HCT116 (cell line): Measurements from ENCODE around the gene WDR45B. TPM values are rescaled to one million over a fixed set of nuclear protein-coding genes. Genes with fewer than 3 reads are reported as not detected.

Experiments used
- ATAC-seq: fragments of 200-7000 bp; cut with Tn5 transposase; 2 replicates; pipeline ENCODE4 v1.9.1; 2020; ENCODE audit warnings: mild to moderate bottlenecking, moderate library complexity
- BruUV-seq: library from RNA; stranded (reverse); fragments of 400-500 nt; replicated peaks from 2 replicates; lab custom pipeline; 2021; lab: Mats Ljungman, UMichigan
- CTCF ChIA-PET: fragments of 300-600 bp; sonication (Branson Sonifier 250); formaldehyde crosslinking; loops from one replicate; lab custom pipeline; 2021; ENCODE audit warnings: antibody characterized with exemption; lab: Charles Lee
- POLR2A ChIA-PET: fragments of 300-600, 350-600 bp; sonication (Branson Sonifier 250); formaldehyde crosslinking; loops from one replicate; lab custom pipeline; 2021; ENCODE audit warnings: antibody characterized with exemption; lab: Charles Lee
- RAD21 ChIA-PET, 2 experiments: fragments of 300-600 bp; sonication (Branson Sonifier 250); formaldehyde crosslinking; loops; one replicate each; lab custom pipeline; 2023; ENCODE audit warnings: low total read pairs in 2 of 2; ENCODE audit not compliant: uncharacterized antibody in 2 of 2, unreplicated experiment in 2 of 2, low non-redundant PET in 1 of 2; lab: Charles Lee
- DNase-seq: peaks from one replicate; pipeline ENCODE4 v3.0.0-alpha.2; 2010; ENCODE audit warnings: low read depth, low spot score
- H2AFZ ChIP-seq: fragments of 200-600 bp; shearing (Covaris generic), sonication (generic); 2 replicates; pipeline ENCODE4 v1.6.1; 2017; ENCODE audit warnings: low read depth, mixed run types, mixed read lengths, antibody characterized with exemption, low read length; ENCODE audit not compliant: poor library complexity, severe bottlenecking
- H3K27ac ChIP-seq: 2 replicates; pipeline ENCODE4 v1.5.1; 2012; ENCODE audit warnings: low read depth, low read length
- H3K27me3 ChIP-seq: fragments of 200-600 bp; sonication (generic); 2 replicates; pipeline ENCODE4 v1.6.1; 2016; ENCODE audit warnings: mixed run types, low read length, mixed read lengths; ENCODE audit not compliant: insufficient read depth
- H3K36me3 ChIP-seq, 2 experiments: fragments of 200-500 bp in 1 of 2; fragments of 200-600 bp in 1 of 2; sonication (Bioruptor generic) in 1 of 2; sonication (generic) in 1 of 2; 2 replicates each; pipeline versions ENCODE4 v1.5.1 to v1.6.1; 2014 to 2016; ENCODE audit warnings: low read length in 2 of 2, inconsistent platforms in 1 of 2, mixed read lengths in 1 of 2, mixed run types in 1 of 2; ENCODE audit not compliant: insufficient read depth in 2 of 2, control insufficient read depth in 1 of 2
- H3K4me1 ChIP-seq, 2 experiments: fragments of 200-600 bp in 1 of 2; sonication (generic) in 1 of 2; 2 replicates each; pipeline versions ENCODE4 v1.5.1 to v1.6.1; 2012 to 2017; ENCODE audit warnings: low read length in 2 of 2, inconsistent platforms in 1 of 2, mild to moderate bottlenecking in 1 of 2, mixed read lengths in 1 of 2, mixed run types in 1 of 2, moderate library complexity in 1 of 2; ENCODE audit not compliant: insufficient read depth in 2 of 2, control insufficient read depth in 1 of 2
- H3K4me2 ChIP-seq: fragments of 200-600 bp; sonication (generic); 2 replicates; pipeline ENCODE4 v1.6.1; 2017; ENCODE audit warnings: mixed run types, low read length, mixed read lengths
- H3K4me3 ChIP-seq, 2 experiments: fragments of 200-600 bp in 1 of 2; sonication (generic) in 1 of 2; replicated peaks in 1 of 2; 2 replicates each; pipeline ENCODE4 v1.5.1; 2011 to 2016; ENCODE audit warnings: low read length in 2 of 2, control low read depth in 1 of 2, low read depth in 1 of 2, mild to moderate bottlenecking in 1 of 2, mixed read lengths in 1 of 2, mixed run types in 1 of 2
- H3K79me2 ChIP-seq: fragments of 200-600 bp; sonication (generic); 2 replicates; pipeline ENCODE4 v1.6.1; 2017; ENCODE audit warnings: mild to moderate bottlenecking, mixed run types, low read length, moderate library complexity, mixed read lengths; ENCODE audit not compliant: insufficient read depth
- H3K9ac ChIP-seq: fragments of 200-600 bp; sonication (generic); 2 replicates; pipeline ENCODE4 v1.6.1; 2016; ENCODE audit warnings: low read length, mixed read lengths
- H3K9me2 ChIP-seq: fragments of 200-600 bp; sonication (generic), shearing (Covaris generic); 2 replicates; pipeline ENCODE4 v1.6.1; 2017; ENCODE audit warnings: mixed run types, mild to moderate bottlenecking, moderate library complexity; ENCODE audit not compliant: insufficient read depth
- H3K9me3 ChIP-seq, 2 experiments: fragments of 200-500 bp in 1 of 2; fragments of 200-600 bp in 1 of 2; sonication (Bioruptor generic) in 1 of 2; sonication (generic) in 1 of 2; 2 replicates each; pipeline ENCODE4 v1.6.1; 2014 to 2017; ENCODE audit warnings: low read length in 2 of 2, mixed read lengths in 2 of 2, inconsistent platforms in 1 of 2, low read depth in 1 of 2, mild to moderate bottlenecking in 1 of 2, mixed run types in 1 of 2, moderate library complexity in 1 of 2; ENCODE audit not compliant: control insufficient read depth in 1 of 2, insufficient read depth in 1 of 2
- H4K20me1 ChIP-seq: fragments of 200-600 bp; sonication (generic), shearing (Covaris generic); 2 replicates; pipeline ENCODE4 v1.6.1; 2017; ENCODE audit warnings: mixed run types, mild to moderate bottlenecking, moderate library complexity; ENCODE audit not compliant: insufficient read depth
- CEBPB ChIP-seq: IDR thresholded peaks from 2 replicates; pipeline ENCODE4 v1.6.1; 2012; ENCODE audit warnings: low read depth
- FOSL1 ChIP-seq: IDR thresholded peaks from 2 replicates; pipeline ENCODE4 v1.6.1; 2012; ENCODE audit warnings: low read depth
- POLR2AphosphoS5 ChIP-seq: IDR thresholded peaks from 2 replicates; pipeline ENCODE4 v1.6.1; 2011; ENCODE audit warnings: mild to moderate bottlenecking, low read depth, low read length, moderate library complexity
- RAD21 ChIP-seq: IDR thresholded peaks from 2 replicates; pipeline ENCODE4 v1.6.1; 2012; ENCODE audit warnings: low read depth, mild to moderate bottlenecking
- ZFX ChIP-seq: fragments of 450-650 bp; IDR thresholded peaks from 2 replicates; pipeline ENCODE4 v1.6.1; 2017
- intact Hi-C: fragments of 100-400 bp; cut with micrococcal nuclease; formaldehyde crosslinking; loops from 2 replicates; pipeline ENCODE4 v1.10.0; 2022
- total RNA-seq: library from RNA; stranded (reverse); gene quantifications from one replicate; pipeline ENCODE4 v1.2.1, GENCODE V29; 2021; ENCODE audit not compliant: unreplicated experiment
- TF ChIP-seq, protein P1 (sequence below), 3 experiments: fragments of 200-600 bp in 1 of 3; sonication (generic) in 1 of 3; IDR thresholded peaks in 2 of 3; conservative IDR thresholded peaks in 1 of 3; 2 replicates each; pipeline ENCODE4 v1.5.1; 2012 to 2017; ENCODE audit warnings: low read depth in 2 of 3, low read length in 2 of 3, antibody characterized with exemption in 1 of 3, borderline replicate concordance in 1 of 3, control low read depth in 1 of 3, mild to moderate bottlenecking in 1 of 3, mixed read lengths in 1 of 3, mixed run types in 1 of 3, moderate library complexity in 1 of 3; ENCODE audit not compliant: insufficient read depth in 1 of 3
- TF ChIP-seq, protein P2 (sequence below): IDR thresholded peaks from 2 replicates; pipeline ENCODE4 v1.6.1; 2011; ENCODE audit warnings: mild to moderate bottlenecking, low read length, moderate library complexity; ENCODE audit not compliant: insufficient replicate concordance; ENCODE audit errors: extremely low read depth

The WDR45B gene
- total RNA-seq, 1 experiment from 2014 or later, result 117 TPM

DNA sequence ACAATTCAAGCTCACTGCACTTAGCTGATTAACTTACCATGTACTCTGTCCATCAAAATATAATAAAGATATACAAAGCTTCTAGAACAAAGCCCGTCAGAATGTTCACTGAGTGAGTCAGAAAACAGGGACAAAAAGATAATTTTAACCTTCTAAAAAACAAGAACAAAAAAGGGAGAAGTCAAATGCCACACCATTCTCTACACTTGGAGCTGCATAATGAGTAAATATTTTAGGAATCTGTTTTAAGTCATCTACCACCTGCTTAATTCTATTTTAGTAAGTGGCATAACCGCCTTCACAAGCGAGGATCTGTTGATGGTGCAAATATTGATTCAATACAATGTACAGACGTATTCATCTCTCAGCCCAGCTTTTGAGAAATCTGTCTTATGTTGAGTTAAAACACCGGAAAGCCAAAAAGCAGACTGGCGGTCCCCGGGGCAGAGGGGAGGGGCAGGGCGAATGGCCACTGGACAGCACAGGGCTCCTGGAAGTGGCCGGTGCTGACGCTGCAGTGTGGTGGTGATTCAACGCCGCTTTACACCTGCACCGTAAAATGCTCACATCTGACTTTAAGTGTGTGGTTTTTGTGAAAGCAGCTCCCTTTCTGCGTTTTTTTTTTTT lies 30.1 kb upstream of the WDR45B start:
- POLR2A ChIA-PET, result no interaction called here
- H2AFZ ChIP-seq, result no peak overlapping the region
- RAD21 ChIA-PET, result no interaction called here
- H3K9me3 ChIP-seq, result peaks cover 11 to 16% of the 10 kb centered on the region in 2 experiments; a peak in 3 of 4 replicates
- H3K9me2 ChIP-seq, result no peaks in the 10 kb centered on the region
- no peak overlapping the region for H3K9ac ChIP-seq
- H3K36me3 ChIP-seq, result no peaks in the 10 kb centered on the region
- no peaks in the 10 kb centered on the region for H3K4me1 ChIP-seq
- ATAC-seq (no peak), DNase-seq (no peak)
- no peak overlapping the region for H3K4me2 ChIP-seq
- TF ChIP-seq FOSL1 (no peak), POLR2AphosphoS5 (no peak), CEBPB (no peak), RAD21 (no peak), ZFX (no peak)
- TF ChIP-seq, protein P1, sequence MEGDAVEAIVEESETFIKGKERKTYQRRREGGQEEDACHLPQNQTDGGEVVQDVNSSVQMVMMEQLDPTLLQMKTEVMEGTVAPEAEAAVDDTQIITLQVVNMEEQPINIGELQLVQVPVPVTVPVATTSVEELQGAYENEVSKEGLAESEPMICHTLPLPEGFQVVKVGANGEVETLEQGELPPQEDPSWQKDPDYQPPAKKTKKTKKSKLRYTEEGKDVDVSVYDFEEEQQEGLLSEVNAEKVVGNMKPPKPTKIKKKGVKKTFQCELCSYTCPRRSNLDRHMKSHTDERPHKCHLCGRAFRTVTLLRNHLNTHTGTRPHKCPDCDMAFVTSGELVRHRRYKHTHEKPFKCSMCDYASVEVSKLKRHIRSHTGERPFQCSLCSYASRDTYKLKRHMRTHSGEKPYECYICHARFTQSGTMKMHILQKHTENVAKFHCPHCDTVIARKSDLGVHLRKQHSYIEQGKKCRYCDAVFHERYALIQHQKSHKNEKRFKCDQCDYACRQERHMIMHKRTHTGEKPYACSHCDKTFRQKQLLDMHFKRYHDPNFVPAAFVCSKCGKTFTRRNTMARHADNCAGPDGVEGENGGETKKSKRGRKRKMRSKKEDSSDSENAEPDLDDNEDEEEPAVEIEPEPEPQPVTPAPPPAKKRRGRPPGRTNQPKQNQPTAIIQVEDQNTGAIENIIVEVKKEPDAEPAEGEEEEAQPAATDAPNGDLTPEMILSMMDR (IDR thresholded peaks at IDR 0.05 in 2 of 3, conservative IDR thresholded peaks at IDR 0.05 in 1 of 3; ENCODE audit: borderline replicate concordance in 1 of 3, insufficient read depth in 1 of 3, low read depth in 2 of 3, low read length in 2 of 3), result no peak
- TF ChIP-seq, protein P2, sequence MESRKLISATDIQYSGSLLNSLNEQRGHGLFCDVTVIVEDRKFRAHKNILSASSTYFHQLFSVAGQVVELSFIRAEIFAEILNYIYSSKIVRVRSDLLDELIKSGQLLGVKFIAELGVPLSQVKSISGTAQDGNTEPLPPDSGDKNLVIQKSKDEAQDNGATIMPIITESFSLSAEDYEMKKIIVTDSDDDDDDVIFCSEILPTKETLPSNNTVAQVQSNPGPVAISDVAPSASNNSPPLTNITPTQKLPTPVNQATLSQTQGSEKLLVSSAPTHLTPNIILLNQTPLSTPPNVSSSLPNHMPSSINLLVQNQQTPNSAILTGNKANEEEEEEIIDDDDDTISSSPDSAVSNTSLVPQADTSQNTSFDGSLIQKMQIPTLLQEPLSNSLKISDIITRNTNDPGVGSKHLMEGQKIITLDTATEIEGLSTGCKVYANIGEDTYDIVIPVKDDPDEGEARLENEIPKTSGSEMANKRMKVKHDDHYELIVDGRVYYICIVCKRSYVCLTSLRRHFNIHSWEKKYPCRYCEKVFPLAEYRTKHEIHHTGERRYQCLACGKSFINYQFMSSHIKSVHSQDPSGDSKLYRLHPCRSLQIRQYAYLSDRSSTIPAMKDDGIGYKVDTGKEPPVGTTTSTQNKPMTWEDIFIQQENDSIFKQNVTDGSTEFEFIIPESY, result no peak
- no peaks in the 10 kb centered on the region for H3K79me2 ChIP-seq
- no peak overlapping the region for H3K27ac ChIP-seq
- BruUV-seq, result no TSS peak
- no peak overlapping the region for H3K4me3 ChIP-seq
- H4K20me1 ChIP-seq, result no peaks in the 10 kb centered on the region
- no peaks in the 10 kb centered on the region for H3K27me3 ChIP-seq
- CTCF ChIA-PET, result no interaction called here
- intact Hi-C loops, result no loop called here
